ENCODE results near the gene ISCA1. TPM values are rescaled to one million over a fixed set of nuclear protein-coding genes. Genes with fewer than 3 reads are reported as not detected.

The ISCA1 gene
- total and polyA plus RNA-seq, 5 donors from 2014 or later = 60.2 to 91.7 (median 64.1) TPM

DNA sequence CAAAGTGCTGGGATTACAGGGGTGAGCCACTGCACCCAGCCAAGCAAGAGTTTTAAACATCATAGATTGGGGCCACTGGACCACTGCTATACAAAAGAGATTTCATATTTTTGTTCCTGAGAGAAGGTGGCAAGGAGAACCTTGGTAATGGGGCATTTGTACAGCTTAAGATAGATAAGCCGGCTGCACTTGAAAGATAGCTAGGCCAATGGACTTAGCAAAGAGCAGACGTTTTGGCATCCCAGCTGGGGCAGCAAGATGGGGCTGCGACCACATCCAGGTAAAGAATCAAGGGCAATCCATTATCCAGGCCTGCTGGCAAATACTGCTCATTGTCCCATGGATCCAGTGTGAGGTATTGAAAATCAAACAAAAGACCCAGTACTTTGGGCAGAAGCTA lies 3.9 kb upstream of the ISCA1 start:
- H3K27me3 Mint-ChIP-seq = no peaks in the 10 kb centered on the region
- Histone ChIP-seq H3K27me3 (ENCODE audit: control insufficient read depth, insufficient read depth, low read length) (no peaks in the 10 kb centered on the region), H3K9me3 (ENCODE audit: control insufficient read depth in 2 of 2, low read length in 2 of 2) (no peaks in the 10 kb centered on the region), H3K36me3 (ENCODE audit: control insufficient read depth, insufficient read depth, low read length) (peaks cover 8% of the 10 kb centered on the region), H3K4me1 (ENCODE audit: control insufficient read depth, insufficient read depth, low read length, poor library complexity, severe bottlenecking) (peaks cover 13% of the 10 kb centered on the region), H3K27ac (ENCODE audit: insufficient read depth, low read length, poor library complexity, severe bottlenecking) (no peak overlapping the region), H3K4me3 (ENCODE audit: low read depth, low read length) (no peak overlapping the region)
- ATAC-seq (ENCODE audit: low read depth in 2 of 2) (no peak), DNase-seq (no peak)
- peaks cover 3% of the 10 kb centered on the region for H3K36me3 Mint-ChIP-seq
- H3K4me1 Mint-ChIP-seq = peaks cover 13 to 21% (median 18%) of the 10 kb centered on the region in 4 donors
- H3K9me3 Mint-ChIP-seq = no peaks in the 10 kb centered on the region
- peak overlapping the region in 1 of 4 donors; percentile 38 for H3K4me3 Mint-ChIP-seq
- peak overlapping the region in 1 of 3 donors; percentile 74 for H3K27ac Mint-ChIP-seq

DNA sequence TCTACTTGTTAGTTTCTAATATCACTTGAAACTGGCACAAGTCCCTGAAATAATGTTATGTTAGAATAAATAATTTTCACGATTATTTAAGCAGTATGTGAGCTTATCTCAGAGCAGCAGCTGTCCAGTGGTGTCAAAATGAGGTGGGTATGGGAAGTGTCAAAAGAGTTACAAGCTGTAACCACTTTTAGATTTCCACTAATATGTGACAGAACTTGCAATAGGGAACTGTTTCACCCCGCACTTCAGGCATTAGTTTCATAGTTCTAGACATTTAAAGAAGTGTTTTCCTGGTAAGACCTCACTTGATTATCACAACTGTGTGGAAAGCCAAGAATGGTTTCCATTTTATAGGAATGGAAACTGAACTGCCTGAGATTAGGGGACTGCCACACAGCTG lies 2.9 kb upstream of the ISCA1 start:
- no peak for ATAC-seq (ENCODE audit: low read depth in 2 of 2)
- DNase-seq = no peak
- Mint-ChIP-seq H3K9me3 (no peaks in the 10 kb centered on the region), H3K4me3 (peak overlapping the region in 1 of 4 donors; percentile 40), H3K27ac (peak overlapping the region in 2 of 3 donors; percentile 51 to 74), H3K27me3 (no peaks in the 10 kb centered on the region), H3K4me1 (peaks cover 17 to 26% (median 23%) of the 10 kb centered on the region in 4 donors), H3K36me3 (peaks cover 3% of the 10 kb centered on the region)
- Histone ChIP-seq H3K4me3 (ENCODE audit: low read depth, low read length) (no peak overlapping the region), H3K36me3 (ENCODE audit: control insufficient read depth, insufficient read depth, low read length) (peaks cover 5% of the 10 kb centered on the region), H3K4me1 (ENCODE audit: control insufficient read depth, insufficient read depth, low read length, poor library complexity, severe bottlenecking) (peaks cover 23% of the 10 kb centered on the region), H3K9me3 (ENCODE audit: control insufficient read depth in 2 of 2, low read length in 2 of 2) (no peaks in the 10 kb centered on the region), H3K27ac (ENCODE audit: insufficient read depth, low read length, poor library complexity, severe bottlenecking) (no peak overlapping the region), H3K27me3 (ENCODE audit: control insufficient read depth, insufficient read depth, low read length) (no peaks in the 10 kb centered on the region)

DNA sequence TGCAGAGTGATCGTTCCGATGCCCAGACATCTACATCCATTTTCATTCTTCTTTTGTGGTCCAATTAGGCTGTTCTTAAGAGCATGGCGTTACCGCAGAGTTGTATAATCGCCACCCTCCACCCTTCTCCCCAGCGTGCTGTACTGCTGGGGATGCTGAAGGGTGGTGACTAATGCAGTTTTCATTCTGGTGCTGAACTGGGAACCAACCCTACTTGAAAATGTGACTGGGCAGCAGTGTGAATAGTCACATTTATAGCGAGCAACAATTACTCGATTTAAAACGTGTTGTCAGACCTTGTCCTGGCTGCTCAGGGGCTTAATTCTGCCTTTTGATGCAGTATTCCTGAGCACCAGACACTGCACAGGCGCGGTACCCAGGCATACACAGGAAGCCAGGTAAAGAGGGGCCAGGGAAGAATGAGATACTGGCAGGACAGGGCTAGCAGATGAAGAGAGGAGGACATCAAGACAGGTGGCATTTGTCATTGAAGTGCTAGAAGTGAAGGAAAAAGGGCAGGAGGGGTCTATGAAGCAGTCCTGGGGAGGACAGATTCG lies 719 bp upstream of the ISCA1 start:
- no peaks in the 10 kb centered on the region for H3K27me3 Mint-ChIP-seq
- H3K9me3 ChIP-seq (ENCODE audit: control insufficient read depth in 2 of 2, low read length in 2 of 2) = no peaks in the 10 kb centered on the region
- H3K9me3 Mint-ChIP-seq = no peaks in the 10 kb centered on the region
- DNase-seq = no peak
- peaks cover 4% of the 10 kb centered on the region for H3K36me3 Mint-ChIP-seq
- ATAC-seq (ENCODE audit: low read depth in 2 of 2) = peak; percentile 54 to 59
- peak overlapping the region; percentile 90 to 97 (median 92) for H3K4me3 Mint-ChIP-seq
- peaks cover 7% of the 10 kb centered on the region for H3K36me3 ChIP-seq (ENCODE audit: control insufficient read depth, insufficient read depth, low read length)
- peak overlapping the region; percentile 97 for H3K4me3 ChIP-seq (ENCODE audit: low read depth, low read length)
- peak overlapping the region; percentile 97 for H3K27ac ChIP-seq (ENCODE audit: insufficient read depth, low read length, poor library complexity, severe bottlenecking)
- H3K27ac Mint-ChIP-seq = peak overlapping the region; percentile 95 to 99 (median 99)
- peaks cover 31% of the 10 kb centered on the region for H3K4me1 ChIP-seq (ENCODE audit: control insufficient read depth, insufficient read depth, low read length, poor library complexity, severe bottlenecking)
- peaks cover 24 to 43% (median 35%) of the 10 kb centered on the region in 4 donors for H3K4me1 Mint-ChIP-seq
- no peaks in the 10 kb centered on the region for H3K27me3 ChIP-seq (ENCODE audit: control insufficient read depth, insufficient read depth, low read length)

DNA sequence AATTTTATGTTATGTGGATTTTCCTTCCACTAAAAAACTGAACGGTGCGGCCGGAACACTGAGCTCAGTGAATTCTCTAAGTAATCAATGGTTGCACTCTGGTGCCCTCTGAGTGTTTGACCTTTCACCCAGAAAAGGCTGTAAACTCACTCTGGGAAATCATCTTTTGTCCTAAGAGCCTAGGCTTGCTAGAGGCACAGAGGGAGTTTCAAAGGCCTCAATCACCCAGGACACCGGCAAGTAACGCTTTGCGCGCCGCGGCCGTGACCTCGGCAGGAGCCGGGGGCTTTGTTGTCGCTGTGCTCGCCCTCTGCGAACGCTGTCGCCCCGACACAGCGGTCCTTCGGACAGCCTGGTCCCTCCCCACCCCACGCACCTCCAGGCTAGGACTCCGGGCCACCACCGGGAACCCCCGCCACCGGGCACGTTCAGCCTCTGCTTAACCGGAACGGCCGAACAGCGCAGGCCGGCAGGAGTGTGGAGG lies 703 bp downstream of the ISCA1 start:
- ATAC-seq (ENCODE audit: low read depth in 2 of 2) = no peak
- H3K36me3 Mint-ChIP-seq = peaks cover 13% of the 10 kb centered on the region
- no peaks in the 10 kb centered on the region for H3K9me3 Mint-ChIP-seq
- peak overlapping the region; percentile 97 for H3K27ac ChIP-seq (ENCODE audit: insufficient read depth, low read length, poor library complexity, severe bottlenecking)
- H3K4me3 ChIP-seq (ENCODE audit: low read depth, low read length) = peak overlapping the region; percentile 89
- H3K27me3 Mint-ChIP-seq = no peaks in the 10 kb centered on the region
- peak overlapping the region in 2 of 3 donors; percentile 94 to 99 for H3K27ac Mint-ChIP-seq
- H3K4me1 Mint-ChIP-seq = peaks cover 37 to 57% (median 45%) of the 10 kb centered on the region in 4 donors
- H3K36me3 ChIP-seq (ENCODE audit: control insufficient read depth, insufficient read depth, low read length) = peaks cover 7% of the 10 kb centered on the region
- H3K27me3 ChIP-seq (ENCODE audit: control insufficient read depth, insufficient read depth, low read length) = no peaks in the 10 kb centered on the region
- H3K4me1 ChIP-seq (ENCODE audit: control insufficient read depth, insufficient read depth, low read length, poor library complexity, severe bottlenecking) = peaks cover 31% of the 10 kb centered on the region
- H3K4me3 Mint-ChIP-seq = peak overlapping the region; percentile 90 to 97 (median 96)
- H3K9me3 ChIP-seq (ENCODE audit: control insufficient read depth in 2 of 2, low read length in 2 of 2) = no peaks in the 10 kb centered on the region
- DNase-seq = no peak

DNA sequence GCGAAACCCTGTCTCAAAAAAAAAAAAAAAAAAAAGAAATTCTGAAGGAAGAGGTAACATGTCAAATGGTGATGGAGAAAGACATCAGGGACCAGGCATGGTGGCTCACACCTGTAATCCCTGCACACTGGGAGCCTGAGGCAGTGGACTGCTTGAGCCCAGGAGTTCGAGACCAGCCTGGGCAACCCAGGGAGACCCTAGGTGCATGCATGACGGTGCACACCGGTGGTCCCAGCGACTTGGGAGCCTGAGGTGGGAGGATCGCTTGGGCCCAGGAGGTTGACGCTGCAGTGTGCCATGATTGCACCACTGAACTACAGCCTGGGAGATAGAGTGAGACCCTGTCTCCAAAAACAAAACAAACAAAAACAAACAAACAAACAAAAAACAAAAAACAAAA lies 1.8 kb downstream of the ISCA1 start:
- no peaks in the 10 kb centered on the region for H3K27me3 Mint-ChIP-seq
- peak overlapping the region; percentile 90 to 97 (median 96) for H3K4me3 Mint-ChIP-seq
- H3K4me1 Mint-ChIP-seq = peaks cover 39 to 60% (median 44%) of the 10 kb centered on the region in 4 donors
- no peak for DNase-seq
- Histone ChIP-seq H3K27ac (ENCODE audit: insufficient read depth, low read length, poor library complexity, severe bottlenecking) (no peak overlapping the region), H3K36me3 (ENCODE audit: control insufficient read depth, insufficient read depth, low read length) (peaks cover 7% of the 10 kb centered on the region), H3K4me3 (ENCODE audit: low read depth, low read length) (peak overlapping the region; percentile 89), H3K9me3 (ENCODE audit: control insufficient read depth in 2 of 2, low read length in 2 of 2) (no peaks in the 10 kb centered on the region), H3K4me1 (ENCODE audit: control insufficient read depth, insufficient read depth, low read length, poor library complexity, severe bottlenecking) (peaks cover 31% of the 10 kb centered on the region), H3K27me3 (ENCODE audit: control insufficient read depth, insufficient read depth, low read length) (no peaks in the 10 kb centered on the region)
- no peak for ATAC-seq (ENCODE audit: low read depth in 2 of 2)
- H3K27ac Mint-ChIP-seq = peak overlapping the region in 2 of 3 donors; percentile 86 to 99
- peaks cover 13% of the 10 kb centered on the region for H3K36me3 Mint-ChIP-seq
- H3K9me3 Mint-ChIP-seq = no peaks in the 10 kb centered on the region

DNA sequence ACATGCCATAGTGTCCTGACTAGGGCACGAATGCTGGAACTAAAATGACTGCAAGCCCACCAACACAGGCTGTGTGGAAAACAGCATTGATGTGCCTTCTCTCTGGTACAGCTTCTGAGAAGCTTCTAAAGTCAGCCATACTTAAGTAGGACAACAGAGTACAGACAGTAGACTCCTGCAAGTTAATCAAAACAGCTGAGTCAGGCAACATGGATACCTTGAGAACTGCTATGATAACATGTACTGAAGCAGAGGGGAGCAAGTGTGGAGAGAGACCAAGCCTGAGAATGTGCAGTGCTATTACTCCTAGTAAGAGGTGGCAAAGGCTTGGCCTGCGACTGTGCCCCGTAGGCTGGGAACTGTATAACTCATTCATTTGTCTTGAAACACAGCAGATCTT lies 2.5 kb downstream of the ISCA1 start:
- DNase-seq = no peak
- Histone ChIP-seq H3K27ac (ENCODE audit: insufficient read depth, low read length, poor library complexity, severe bottlenecking) (no peak overlapping the region), H3K36me3 (ENCODE audit: control insufficient read depth, insufficient read depth, low read length) (peaks cover 12% of the 10 kb centered on the region), H3K9me3 (ENCODE audit: control insufficient read depth in 2 of 2, low read length in 2 of 2) (no peaks in the 10 kb centered on the region), H3K27me3 (ENCODE audit: control insufficient read depth, insufficient read depth, low read length) (no peaks in the 10 kb centered on the region), H3K4me1 (ENCODE audit: control insufficient read depth, insufficient read depth, low read length, poor library complexity, severe bottlenecking) (peaks cover 31% of the 10 kb centered on the region), H3K4me3 (ENCODE audit: low read depth, low read length) (no peak overlapping the region)
- peak overlapping the region in 2 of 3 donors; percentile 66 to 81 for H3K27ac Mint-ChIP-seq
- H3K27me3 Mint-ChIP-seq = no peaks in the 10 kb centered on the region
- ATAC-seq (ENCODE audit: low read depth in 2 of 2) = no peak
- H3K4me1 Mint-ChIP-seq = peaks cover 41 to 66% (median 51%) of the 10 kb centered on the region in 4 donors
- peak overlapping the region; percentile 20 to 77 (median 58) for H3K4me3 Mint-ChIP-seq
- H3K9me3 Mint-ChIP-seq = no peaks in the 10 kb centered on the region
- H3K36me3 Mint-ChIP-seq = peaks cover 13% of the 10 kb centered on the region

DNA sequence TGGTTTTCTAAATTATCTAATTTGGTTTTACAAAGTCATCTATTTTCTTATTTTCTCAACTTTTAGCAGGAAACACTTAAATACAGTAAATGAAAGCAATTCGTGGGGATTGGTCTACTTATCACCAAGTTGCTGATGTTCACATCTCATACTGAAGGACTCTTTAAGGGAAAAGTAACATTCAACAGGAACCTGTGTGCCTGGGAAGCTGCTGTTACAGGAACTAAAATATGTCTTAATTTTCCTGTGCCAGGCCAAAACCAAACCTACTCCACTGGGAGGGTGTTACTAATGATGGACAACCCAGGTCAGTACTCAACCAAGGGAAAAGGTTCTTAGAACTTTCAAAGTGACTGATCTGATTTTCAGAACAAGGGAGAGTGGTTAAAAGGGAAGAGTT lies 5.3 kb downstream of the ISCA1 start:
- Mint-ChIP-seq H3K36me3 (peaks cover 27% of the 10 kb centered on the region), H3K4me3 (peak overlapping the region in 1 of 4 donors; percentile 39), H3K27ac (no peak overlapping the region), H3K4me1 (peaks cover 47 to 66% (median 50%) of the 10 kb centered on the region in 4 donors), H3K27me3 (no peaks in the 10 kb centered on the region), H3K9me3 (no peaks in the 10 kb centered on the region)
- DNase-seq (no peak), ATAC-seq (ENCODE audit: low read depth in 2 of 2) (no peak)
- Histone ChIP-seq H3K4me3 (ENCODE audit: low read depth, low read length) (no peak overlapping the region), H3K27me3 (ENCODE audit: control insufficient read depth, insufficient read depth, low read length) (no peaks in the 10 kb centered on the region), H3K36me3 (ENCODE audit: control insufficient read depth, insufficient read depth, low read length) (peaks cover 36% of the 10 kb centered on the region), H3K9me3 (ENCODE audit: control insufficient read depth in 2 of 2, low read length in 2 of 2) (no peaks in the 10 kb centered on the region), H3K4me1 (ENCODE audit: control insufficient read depth, insufficient read depth, low read length, poor library complexity, severe bottlenecking) (peaks cover 23% of the 10 kb centered on the region), H3K27ac (ENCODE audit: insufficient read depth, low read length, poor library complexity, severe bottlenecking) (no peak overlapping the region)

DNA sequence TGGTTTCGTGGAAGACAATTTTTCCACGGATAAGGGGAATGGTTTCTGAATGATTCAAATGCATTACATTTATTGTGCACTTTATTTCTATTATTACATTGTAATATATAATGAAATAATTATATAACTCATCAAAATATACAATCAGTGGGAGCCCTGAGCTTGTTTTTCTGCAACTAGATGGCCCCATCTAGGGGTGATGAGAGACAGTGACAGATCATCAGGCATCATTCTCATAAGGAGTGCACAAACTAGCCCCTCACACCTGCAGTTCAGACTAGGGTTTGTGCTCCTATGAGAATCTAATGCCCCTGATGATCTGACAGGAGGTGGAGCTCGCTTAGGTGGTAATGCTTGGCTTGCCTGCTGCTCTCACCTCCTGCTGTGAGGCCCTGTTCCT lies 6.4 kb downstream of the ISCA1 start:
- Mint-ChIP-seq H3K27me3 (no peaks in the 10 kb centered on the region), H3K9me3 (no peaks in the 10 kb centered on the region), H3K4me3 (peak overlapping the region in 1 of 4 donors; percentile 57), H3K27ac (no peak overlapping the region), H3K36me3 (peaks cover 38% of the 10 kb centered on the region), H3K4me1 (peaks cover 43 to 60% (median 48%) of the 10 kb centered on the region in 4 donors)
- ATAC-seq (ENCODE audit: low read depth in 2 of 2) (no peak), DNase-seq (peak in 1 of 3 donors; percentile 12)
- Histone ChIP-seq H3K27ac (ENCODE audit: insufficient read depth, low read length, poor library complexity, severe bottlenecking) (no peak overlapping the region), H3K36me3 (ENCODE audit: control insufficient read depth, insufficient read depth, low read length) (peaks cover 47% of the 10 kb centered on the region), H3K4me1 (ENCODE audit: control insufficient read depth, insufficient read depth, low read length, poor library complexity, severe bottlenecking) (peaks cover 15% of the 10 kb centered on the region), H3K9me3 (ENCODE audit: control insufficient read depth in 2 of 2, low read length in 2 of 2) (no peaks in the 10 kb centered on the region), H3K4me3 (ENCODE audit: low read depth, low read length) (no peak overlapping the region), H3K27me3 (ENCODE audit: control insufficient read depth, insufficient read depth, low read length) (no peaks in the 10 kb centered on the region)

Data from CD4-positive, CD25-positive, alpha-beta regulatory T cell (primary cell).